Measurements from ENCODE around the gene PARL.

Gene PARL

DNA sequence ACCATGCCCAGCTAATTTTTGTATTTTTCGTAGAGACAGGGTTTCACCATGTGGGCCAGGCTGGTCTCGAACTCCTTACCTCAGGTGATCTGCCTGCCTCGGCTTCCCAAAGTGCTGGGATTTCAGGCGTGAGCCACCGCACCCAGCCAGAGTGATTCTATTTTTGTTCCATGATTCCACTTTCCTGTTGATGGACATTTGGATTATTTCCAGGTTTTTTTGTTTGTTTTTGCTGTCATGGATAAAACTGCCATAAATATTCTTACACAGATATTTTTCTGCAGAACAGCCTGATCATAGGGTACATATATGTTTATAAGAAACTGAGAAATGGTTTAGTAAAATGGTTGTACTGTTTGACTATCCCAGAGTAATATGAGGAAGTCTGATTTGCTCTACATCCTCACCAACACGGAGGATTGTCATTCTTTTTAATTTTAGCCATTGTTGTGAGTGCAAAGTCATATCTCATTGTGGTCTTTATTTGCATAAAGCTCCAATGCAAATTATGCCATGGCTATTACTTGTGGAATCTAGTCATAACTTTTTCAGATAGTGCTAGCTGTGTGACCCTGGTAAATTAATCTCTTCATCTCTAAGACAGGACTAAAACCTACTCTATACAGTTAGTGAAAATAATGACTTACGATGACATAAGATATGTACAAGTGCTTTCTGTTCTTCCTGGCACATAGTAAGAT lies 102.0 kb downstream of the PARL start:
- no peak for DNase-seq

DNA sequence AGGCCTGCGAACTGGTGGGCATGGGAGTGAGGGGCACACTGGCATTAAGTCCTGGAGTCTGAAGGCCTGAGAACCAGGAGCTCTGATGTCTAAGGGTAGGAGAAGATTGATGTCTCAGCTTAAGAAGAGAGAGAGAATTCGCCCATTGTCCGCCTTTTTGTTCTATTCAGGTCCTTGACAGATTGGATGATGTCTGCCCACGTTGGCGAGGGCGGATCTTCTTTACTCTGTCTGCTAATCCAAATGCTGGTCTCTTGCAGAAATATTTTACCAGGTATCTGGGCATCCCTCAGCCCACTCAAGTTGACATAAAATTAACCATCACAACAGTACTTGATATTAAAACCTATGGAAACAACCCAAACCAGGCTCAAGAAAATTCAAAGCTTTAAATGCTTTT lies 103.4 kb downstream of the PARL start:
- DNase-seq: no peak

DNA sequence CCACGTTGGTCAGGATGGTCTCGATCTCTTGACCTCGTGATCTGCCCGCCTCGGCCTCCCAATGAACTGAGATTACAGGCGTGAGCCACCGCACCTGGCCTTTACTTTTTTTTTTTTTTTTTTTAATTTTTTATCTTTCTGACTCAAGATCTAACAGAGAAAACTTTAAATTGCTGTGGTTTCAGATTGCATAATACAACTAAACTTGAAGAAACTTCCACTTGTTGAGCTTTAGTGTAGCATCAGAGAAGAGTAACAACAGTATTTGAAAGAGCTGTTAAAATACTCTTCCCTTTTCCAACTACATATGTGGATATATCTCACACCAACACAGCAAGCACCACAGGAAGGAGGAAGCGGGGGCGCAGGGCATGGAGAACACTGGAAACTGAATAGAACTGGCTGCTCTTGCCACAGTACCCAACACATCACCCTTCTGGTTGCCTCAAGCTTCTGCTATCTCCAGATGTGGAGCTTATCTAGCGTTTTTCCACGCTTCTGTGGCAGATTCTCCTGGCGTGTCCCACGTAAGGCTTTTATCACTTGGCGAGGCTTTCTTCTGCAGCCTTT lies 104.7 kb downstream of the PARL start:
- no peak for DNase-seq

Measured in NCI-H1048 (cell line).